ENCODE results near the gene SLC43A2.

- peak; percentile 78 to 97 (median 93) for TF ChIP-seq CTCF (IDR thresholded peaks at IDR 0.05 in 8 of 11, conservative IDR thresholded peaks at IDR 0.05 in 3 of 11)
- no peak for TF ChIP-seq POLR2A (IDR thresholded peaks at IDR 0.05)
Observed at GRCh38 chr17:1573932-1574696, 54.5 kb downstream of the SLC43A2 start.

Measured in spleen (tissue), 7 donors.